Activated CD4-positive, alpha-beta T cell treated with anti-CD3 and anti-CD28 coated beads, Interleukin-2, amount 50 U/mL, for 4 hours (primary cell): ENCODE results near the gene RASSF4.
A peak's percentile ranks its signal among the peaks of the same experiment; 100 is the strongest.

ENCODE experiments used
- DNase-seq, 2 experiments: peaks; one replicate each; pipeline ENCODE4 v3.0.0-alpha.2; 2020

The RASSF4 gene

DNA sequence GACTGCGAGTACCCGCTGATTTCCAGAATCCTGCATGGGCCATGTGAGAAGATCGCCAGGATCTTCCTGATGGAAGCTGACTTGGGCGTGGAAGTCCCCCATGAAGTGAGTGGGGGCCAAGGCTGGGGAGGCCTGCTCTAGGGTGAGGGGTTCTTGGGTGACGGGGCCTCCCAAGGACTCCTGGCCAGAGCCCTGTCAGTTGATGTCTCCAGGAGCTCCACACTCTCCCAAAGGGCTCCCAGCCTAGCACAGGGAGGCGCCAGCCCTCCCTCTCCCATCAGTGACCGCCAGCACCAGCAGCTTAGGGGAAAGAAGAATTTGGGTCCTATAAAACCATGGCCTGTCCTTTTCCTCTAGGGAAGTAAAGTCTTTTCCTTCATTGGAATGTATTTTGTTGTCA, 31.4 kb downstream of the RASSF4 start:
- no peak for DNase-seq

DNA sequence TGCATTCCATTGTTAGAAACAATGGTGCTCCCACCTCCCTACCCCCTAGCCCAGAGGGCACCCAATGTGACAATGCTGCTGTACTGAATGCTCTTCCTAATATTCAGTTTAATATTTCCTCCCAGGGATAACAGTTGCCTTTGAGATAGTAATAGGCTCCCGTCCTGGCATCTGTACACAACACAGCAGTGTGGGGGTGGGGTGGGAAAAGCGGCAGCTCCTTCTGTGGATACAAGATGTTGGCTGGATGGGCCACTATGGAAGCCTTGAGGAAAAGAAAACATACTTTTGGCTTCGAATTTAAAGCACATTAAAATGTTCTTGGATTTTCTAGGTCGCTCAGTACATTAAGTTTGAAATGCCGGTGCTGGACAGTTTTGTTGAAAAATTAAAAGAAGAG, 32.0 kb downstream of the RASSF4 start:
- no peak for DNase-seq

DNA sequence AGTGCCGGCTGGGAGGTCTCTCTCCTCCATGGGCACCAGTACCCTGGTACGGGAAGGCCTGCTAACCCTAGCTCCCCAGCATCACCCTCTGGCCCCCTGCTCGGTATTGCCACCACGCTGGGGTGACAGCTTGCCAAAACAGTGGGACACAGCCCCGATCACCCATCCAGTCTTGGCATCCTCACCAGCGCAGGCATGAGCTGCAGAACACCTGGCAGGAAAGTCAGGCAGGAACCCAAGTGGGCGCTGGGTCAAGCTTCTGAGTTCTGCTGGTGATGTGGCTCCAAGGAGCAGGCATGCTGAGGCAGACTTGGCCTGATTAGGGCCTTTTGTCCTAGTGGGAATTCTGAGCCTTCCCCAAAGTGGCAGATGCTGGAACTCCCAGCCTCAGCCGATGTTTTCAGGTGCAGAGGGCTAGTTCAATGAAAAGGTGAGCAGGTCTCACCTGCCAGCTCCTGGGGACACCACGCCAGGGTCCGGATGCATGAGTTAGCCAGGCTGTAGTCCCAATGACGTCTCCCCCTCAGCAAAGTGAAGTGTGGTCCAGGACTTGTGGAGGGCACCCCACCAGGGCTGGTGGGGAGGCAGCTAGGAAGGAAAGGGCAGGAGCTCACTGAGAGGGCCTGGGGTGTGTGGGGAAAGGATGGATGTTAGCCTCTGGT, 32.6 kb downstream of the RASSF4 start:
- DNase-seq, result no peak

DNA sequence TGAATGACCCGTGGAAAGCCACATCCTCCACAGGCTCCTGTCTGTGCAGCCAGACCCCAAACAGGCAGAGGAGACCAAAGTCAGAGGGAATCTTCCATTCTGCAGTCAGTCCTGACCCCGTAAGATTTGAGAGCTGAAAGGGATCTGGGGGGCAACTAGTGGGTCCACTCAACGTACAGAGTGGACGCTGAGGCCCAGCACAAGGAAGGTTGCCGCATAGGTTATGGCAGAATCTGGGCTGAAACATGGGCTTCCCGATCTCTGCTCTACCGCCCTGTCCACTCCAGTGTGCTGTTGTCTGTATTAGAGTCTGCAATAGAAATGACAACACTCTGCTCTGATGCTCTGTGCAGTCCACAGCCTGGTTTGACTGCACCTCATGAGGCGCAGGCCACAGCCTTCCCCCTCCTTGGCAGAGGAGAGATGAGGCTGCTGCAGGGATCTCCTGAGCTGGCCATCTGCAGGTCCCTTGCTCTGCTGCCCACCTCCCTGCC, 33.2 kb downstream of the RASSF4 start:
- DNase-seq, result no peak

DNA sequence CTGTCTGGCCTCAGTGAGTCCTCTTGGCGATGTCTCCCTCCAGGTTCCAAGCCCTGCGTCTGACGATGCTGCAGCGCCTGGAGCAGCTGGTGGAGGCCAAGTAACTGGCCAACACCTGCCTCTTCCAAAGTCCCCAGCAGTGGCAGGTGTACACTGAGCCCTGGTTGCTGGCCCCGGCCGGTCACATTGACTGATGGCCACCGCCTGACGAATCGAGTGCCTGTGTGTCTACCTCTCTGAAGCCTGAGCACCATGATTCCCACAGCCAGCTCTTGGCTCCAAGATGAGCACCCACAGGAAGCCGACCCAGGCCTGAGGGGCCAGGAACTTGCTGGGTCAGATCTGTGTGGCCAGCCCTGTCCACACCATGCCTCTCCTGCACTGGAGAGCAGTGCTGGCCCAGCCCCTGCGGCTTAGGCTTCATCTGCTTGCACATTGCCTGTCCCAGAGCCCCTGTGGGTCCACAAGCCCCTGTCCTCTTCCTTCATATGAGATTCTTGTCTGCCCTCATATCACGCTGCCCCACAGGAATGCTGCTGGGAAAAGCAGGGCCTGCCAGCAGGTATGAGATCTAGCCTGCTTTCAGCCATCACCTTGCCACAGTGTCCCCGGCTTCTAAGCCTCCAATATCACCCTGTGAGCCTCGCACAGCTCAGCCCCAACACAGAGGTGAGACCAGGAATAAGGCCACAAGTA, 33.8 kb downstream of the RASSF4 start:
- no peak for DNase-seq

DNA sequence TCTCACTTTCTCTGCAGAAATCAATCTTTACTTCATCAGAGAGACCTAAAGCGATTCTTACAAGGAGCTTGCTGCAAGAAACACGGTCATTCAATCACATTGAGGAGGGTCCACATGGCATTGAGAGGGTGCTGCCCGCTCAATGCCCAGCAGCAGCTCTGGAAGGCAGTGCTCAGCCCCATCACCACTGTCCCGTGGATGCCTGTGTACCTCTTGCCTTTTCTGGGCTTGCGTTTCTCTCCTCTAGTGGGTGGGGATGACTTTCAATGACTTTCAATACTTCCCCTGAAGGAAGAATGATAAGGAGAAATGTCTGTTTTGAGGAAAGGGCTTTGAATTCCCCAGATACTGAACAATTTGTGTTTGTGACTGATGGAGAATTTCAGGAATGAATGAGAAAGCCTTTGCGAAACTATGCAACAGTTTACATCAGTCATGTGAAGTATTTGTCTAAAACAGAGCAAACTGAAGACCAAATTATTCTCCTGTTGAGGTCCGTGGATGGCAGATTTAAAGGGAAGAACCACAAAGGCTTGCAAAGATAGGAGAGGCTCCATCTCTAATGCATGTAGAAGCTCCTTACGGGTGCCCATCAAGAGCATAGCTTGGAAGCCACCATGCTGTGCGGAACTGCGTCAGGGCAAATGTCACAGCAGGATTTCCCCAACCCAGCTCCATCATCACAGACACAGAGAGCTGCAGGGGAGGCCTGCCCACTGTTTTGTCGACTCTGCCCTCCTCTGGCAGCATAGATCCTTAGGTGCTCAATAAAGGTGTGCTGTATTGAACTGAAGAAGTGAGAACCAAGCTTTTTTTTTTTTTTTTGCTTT, 34.5 kb downstream of the RASSF4 start:
- no peak for DNase-seq

DNA sequence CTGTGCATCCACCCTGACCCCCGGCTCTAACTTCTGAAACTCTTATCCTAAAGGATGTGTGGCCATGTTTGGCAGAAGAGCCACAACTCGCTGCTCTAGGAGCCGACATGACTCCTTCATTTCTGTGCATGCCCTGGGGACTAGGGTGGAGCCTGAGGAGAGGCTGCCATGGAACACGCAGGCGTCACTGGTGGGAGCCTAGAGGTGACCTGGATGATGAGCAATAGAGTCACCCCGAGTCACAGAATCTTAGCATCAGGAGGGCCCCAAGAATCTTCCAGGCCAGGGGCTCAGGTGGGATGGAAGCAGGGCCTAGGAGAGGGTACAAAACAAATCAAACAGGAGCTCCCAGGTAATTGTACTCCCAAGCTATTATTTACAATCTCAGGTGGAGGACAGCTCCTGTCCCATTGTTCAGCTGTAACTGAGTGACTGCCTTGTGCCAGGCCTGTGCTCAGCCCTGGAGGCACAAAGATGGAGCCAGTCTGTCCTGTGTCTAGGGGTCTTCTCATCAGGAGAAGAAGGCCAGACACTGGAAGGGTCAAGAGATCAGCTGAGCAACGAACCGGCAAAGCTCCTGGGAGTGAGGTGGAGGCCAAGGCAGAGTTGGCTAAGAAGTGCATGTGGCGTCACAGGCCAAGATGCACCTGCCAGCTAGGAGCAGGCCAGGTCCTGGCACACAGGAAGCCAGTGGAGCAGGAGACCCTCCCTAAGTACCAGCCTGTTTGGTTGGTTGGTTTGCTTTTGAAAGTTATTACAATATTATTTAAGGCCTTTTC, 35.3 kb downstream of the RASSF4 start:
- no peak for DNase-seq

DNA sequence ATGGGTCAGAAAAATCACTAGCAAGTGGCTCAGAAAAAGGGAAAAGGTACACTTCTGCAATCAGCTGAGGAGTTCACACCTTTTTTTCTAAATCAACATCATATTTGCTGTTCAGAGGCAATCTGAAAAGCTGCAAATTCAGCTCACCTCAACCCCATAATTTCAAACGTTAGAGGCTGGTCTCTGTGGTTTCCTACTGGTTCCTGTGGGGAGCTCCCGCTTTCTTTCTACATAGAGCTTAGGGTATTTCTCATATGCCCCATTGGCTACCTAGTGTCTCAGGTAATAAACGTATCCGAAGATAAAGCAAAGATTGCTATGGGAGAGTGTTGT, 35.9 kb downstream of the RASSF4 start:
- DNase-seq, result no peak

DNA sequence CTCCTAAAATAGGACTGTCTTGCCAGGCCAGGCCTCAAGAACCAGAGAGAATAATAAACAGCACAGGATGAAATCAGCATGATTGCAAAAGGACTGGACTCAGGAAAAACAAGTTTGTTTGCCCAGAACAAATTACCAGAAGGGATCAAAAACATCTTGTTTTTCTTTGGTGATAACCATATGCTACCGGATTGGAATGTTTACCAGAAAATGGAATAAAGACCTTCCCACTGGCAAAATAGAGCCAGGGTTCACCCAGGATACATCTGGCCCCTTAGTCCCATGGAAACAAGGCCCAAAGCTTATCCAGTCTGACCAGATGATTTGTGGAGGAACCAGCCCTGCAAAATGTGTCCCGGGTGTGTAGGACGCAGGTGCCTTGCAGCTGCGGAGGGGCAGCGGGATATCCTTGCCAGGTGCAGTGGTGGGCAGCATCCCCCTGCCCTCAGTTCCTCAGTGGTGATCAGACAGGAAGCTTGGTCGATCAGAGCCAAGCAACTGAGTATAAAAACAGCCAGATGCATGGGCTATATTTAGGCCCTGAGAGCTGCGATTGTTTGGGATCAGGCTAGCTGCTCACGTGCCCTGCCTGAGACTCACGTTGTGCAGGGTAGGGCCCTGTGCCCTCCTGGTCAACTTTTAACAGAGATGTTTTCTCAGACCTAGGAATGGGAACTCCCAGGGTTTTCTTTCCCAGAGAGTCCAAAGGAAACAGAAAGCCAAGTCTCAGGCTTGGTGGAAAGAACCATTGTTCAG, 36.5 kb downstream of the RASSF4 start:
- DNase-seq, result no peak

DNA sequence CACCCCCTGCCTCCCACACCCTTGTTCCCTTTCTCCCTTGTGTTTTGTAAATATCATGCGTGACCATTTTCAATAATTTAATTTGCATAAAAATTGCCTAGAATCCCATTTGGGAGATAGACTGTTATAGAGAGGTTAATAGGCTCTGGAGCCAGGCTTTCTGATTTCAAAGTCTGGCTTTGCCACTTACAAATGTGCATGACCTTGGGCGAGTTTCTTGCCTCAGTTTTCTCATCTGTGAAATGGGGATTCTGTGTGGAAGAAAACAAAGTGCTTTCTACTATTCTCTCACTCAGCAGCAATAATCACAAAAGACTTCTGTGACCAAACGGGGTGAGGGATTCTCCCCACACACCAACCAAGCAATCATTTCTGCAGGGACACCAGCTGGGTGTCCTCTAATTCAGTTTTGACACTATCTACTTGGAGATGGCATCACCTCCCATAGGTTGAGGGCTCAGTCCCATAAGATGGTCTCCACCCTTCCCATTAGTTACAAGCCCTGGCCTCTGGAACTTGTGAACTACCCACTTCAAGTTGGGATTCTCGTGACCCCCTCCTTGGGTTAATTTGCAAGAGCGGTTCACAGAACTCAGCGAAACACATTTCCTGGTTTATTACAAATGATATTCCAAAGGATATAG, 37.6 kb downstream of the RASSF4 start:
- DNase-seq, result no peak

DNA sequence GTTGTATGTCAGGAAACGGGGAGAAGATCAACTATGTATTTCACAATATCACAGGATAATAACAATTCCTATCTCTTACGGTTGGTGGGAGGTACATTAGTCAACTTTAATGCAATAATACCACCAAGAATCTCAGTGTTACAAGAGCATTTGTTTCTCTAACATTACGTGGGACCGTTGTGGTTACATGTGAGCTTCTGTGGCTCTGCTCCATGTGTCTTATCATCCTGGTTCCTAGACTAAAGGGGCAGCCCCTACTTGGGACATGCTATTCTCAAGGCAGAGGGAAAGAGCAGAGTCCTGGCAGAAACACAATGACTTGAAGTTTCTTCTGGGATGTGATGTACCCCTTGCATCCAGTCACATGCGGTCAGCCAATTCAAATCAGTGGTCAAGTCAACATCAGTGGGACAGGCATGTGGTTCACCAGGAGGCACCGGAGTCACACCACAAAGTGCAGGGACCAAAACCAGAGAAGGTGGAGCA, 38.6 kb downstream of the RASSF4 start:
- DNase-seq, result no peak

DNA sequence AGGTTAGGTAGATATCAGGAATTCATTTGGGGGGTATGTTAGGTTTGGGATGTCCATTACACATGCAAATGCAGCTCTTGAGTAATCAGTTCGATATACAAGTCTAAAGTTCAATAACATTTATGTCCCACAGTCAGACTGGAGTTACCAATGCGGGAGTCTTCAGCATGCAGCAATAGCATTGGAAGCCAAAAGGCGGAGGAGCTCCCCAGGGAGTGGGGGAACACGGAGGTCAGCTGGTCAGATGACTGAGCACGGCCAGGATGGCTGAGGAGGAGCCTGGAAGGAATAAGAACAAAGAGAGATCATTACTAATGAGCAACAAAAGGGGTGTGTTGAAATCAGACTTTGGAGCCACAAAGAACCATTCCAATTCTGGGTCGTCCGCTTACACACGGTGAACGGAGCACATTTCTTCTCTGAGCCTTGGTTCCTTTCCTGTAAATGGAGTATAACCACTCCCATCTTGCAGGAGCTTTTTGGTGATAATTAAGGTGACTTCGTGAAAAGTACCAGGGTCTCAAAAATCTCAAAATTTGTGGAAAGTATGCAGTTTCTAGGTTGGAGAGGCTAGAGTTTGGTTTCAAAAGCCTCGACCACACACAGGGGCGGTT, 40.6 kb downstream of the RASSF4 start:
- no peak for DNase-seq

DNA sequence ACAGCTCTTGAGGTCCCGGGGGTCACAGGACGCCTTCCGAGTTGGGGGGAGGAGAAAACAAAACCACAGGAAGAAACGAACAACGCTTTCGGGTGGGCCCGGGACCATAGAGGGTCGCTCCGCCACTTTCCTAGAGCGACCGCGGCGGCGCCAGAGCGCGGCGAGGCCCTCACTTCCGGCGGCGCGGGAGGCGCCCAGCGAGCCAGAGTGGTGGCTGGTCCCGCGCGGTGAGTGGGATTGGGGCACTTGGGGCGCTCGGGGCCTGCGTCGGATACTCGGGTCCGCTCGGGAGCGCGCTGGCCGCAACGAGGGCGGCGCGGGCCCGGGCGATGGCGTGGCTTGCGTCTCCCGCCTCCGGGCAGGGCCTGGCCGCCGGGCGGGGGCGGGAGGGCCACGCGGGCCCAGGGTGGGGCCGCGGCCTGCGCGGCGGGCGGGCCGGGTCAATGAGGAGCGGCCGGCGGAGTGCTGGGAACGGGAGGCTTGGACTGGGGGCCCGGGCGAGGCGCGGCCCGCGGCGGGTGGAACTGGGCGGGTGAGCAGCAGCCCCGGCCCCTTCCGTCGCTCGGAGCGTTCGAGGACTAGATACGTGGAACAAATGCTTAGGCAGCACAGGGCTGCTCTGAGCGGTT, 41.3 kb downstream of the RASSF4 start, which contains the start of gene ZNF22:
ZNF22 (plus strand) TSS at position 172 of the 629 bp plus-strand sequence. CDS start 2,446 bp downstream, outside the sequence.
- peak; percentile 48 for DNase-seq

DNA sequence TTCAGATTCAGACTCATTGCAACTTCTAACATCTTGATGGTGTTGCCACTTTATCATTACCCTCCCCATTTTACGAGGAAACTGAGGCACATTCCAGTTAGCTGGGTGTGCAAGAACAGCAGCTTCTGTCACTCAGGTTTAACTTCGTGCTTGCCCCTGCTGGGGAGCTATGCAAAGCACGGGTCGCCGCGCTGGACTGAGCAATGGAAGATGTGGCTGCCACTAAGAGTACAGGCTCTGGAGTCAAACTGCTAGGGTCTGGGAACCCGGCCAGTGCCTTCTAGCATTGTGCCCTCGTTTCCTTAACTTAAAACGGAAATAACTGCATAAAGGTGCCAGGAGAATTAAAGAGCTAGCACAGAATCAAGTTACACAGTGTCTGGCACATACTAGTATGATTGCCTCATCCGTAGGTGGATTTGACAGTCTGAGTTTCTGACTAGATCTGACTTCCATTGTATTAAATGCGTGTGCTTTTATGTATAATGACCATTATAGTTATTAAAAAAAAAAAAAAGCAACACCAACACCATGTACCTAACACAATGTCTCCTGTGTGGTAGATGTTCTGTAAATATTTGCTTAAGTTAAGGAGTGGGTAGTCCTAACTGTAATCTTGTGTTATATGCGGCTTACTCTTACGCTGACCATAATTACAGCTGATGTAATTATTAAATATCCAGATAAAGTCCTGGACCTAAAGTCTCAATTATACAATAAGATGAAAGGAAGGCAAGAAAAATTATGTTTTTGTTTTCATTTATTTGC, 42.0 kb downstream of the RASSF4 start:
- DNase-seq, result peak; percentile 42 to 44

DNA sequence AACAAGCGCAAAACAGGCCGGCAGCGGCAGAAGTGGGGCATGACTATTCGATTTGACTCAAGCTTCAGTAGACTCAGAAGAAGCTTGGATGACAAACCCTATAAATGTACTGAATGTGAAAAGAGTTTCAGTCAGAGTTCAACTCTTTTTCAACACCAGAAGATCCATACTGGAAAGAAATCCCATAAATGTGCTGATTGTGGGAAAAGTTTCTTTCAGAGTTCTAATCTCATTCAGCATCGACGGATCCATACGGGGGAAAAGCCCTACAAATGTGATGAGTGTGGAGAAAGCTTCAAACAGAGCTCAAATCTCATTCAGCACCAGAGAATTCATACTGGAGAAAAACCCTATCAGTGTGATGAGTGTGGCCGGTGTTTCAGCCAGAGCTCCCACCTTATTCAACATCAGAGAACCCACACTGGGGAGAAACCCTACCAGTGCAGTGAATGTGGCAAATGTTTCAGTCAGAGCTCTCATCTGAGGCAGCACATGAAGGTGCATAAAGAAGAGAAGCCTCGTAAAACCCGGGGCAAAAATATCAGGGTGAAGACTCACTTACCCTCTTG, 43.9 kb downstream of the RASSF4 start:
- no peak for DNase-seq

DNA sequence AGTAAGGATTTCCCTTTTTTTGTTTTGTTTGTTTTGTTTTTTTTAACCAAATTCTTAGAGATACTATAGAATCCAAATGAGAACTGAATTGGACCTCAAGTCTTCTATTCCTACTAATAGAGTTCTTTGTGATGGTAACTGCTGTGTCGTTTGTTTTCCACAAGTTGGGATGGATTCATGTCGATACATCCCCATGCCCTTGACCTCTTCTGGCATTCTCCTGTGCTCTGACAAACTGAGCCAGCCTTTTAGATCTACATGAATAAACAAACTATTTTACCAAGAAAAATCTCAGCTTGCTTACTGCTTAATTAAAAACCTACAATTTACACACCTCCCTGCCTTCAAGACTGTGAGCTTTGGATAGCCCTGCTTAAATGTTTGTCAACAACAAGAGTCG, 45.1 kb downstream of the RASSF4 start:
- no peak for DNase-seq

DNA sequence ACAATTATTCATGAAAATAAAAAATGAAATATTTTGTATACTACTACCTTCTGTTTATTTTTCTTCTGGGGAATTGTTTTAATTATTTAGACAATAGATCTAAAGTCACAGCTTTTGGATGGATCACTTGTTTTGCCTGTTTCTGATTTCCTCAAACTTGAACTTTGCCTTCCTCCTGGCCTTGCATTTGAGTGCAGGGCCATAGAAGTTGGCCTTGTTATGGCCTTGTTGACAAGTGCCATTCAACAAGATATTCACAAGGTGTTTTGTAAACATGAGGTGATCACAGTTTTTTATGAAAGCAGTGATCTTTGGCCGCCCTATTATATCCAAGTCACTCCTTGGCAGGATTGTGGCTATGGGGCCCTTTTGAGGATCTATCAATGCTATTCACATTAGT, 45.7 kb downstream of the RASSF4 start:
- DNase-seq, result no peak

DNA sequence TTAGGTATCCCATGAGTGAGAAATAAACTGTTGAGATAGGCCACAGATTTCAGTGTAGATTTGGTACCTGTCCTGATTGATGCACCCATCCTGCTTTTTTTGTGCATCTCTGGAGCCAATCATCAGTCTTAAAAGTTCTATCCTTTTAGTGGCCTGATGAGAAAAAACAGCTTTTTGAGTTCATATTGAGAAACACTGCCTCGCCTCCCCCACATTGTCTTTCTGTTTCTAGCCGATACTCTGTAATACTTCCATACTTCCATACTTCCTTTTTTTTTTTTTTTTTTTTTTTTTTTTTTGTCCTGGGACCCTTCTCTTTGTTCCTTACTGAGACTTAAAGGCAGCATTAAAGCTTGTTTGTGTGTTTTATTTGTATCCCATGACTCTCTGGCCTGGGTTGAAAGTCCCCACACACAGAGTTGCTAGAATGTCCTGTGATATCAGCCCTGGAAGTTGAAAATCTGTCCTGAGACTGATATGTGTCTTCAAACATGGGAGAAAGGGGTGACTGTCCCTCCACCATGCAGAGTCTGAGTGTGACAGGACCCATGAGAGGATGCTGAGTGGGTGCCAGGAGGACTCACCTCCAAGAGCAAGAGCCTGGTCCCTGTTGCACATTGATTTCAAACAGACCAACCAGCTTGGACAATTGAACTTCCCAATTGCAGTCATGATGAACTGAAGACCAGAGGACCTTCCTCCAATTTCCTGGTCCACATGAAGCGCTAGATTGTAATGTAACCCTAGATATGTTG, 46.9 kb downstream of the RASSF4 start:
- DNase-seq, result no peak
